Measurements from ENCODE around the gene MYH6. TPM values are rescaled to one million over a fixed set of nuclear protein-coding genes. Genes with fewer than 3 reads are reported as not detected.

The MYH6 gene
- total RNA-seq, 4 donors from 2014 or later = not detected

GRCh38 chr14:23358553-23359166, 49.4 kb downstream of the MYH6 start:
- no peak for TF ChIP-seq CTCF (IDR thresholded peaks at IDR 0.05; ENCODE audit: low read depth)

GRCh38 chr14:23358042-23358441, 50.0 kb downstream of the MYH6 start:
- no peak for TF ChIP-seq CTCF (IDR thresholded peaks at IDR 0.05; ENCODE audit: low read depth)

GRCh38 chr14:23357261-23357660, 50.8 kb downstream of the MYH6 start:
- no peak for TF ChIP-seq CTCF (IDR thresholded peaks at IDR 0.05; ENCODE audit: low read depth)

- no peak for TF ChIP-seq CTCF (IDR thresholded peaks at IDR 0.05; ENCODE audit: low read depth)
These were observed 51.4 kb downstream of the MYH6 start for GRCh38 chr14:23356662-23357061.

- TF ChIP-seq CTCF (IDR thresholded peaks at IDR 0.05; ENCODE audit: low read depth) = no peak
These were observed 52.1 kb downstream of the MYH6 start for GRCh38 chr14:23355871-23356435.

- TF ChIP-seq CTCF (IDR thresholded peaks at IDR 0.05; ENCODE audit: low read depth) = no peak
These were observed 53.1 kb downstream of the MYH6 start for GRCh38 chr14:23354990-23355389.

- no peak for TF ChIP-seq CTCF (IDR thresholded peaks at IDR 0.05; ENCODE audit: low read depth)
These were observed 54.7 kb downstream of the MYH6 start for GRCh38 chr14:23353433-23353780.
